Small intestine (tissue), 7 donors: ENCODE results near the gene MICU1. TPM values are rescaled to one million over a fixed set of nuclear protein-coding genes. Genes with fewer than 3 reads are reported as not detected.
A peak's percentile ranks its signal among the peaks of the same experiment; 100 is the strongest.

Experiments
- DNase-seq, 2 donors: peaks; one replicate each; pipeline versions ENCODE4 v3.0.0 to v3.0.0-alpha.2; 2013
- FAIRE-seq: peaks from 2 replicates; lab custom pipeline; 2012; peaks lifted over from hg19 to GRCh38; lab: Jason Lieb, UNC
- H3K27ac ChIP-seq, 3 donors: one replicate each; pipeline ENCODE4 v1.5.1; 2013; ENCODE audit warnings: low read length in 2 of 3, mild to moderate bottlenecking in 2 of 3, control low read depth in 1 of 3, inconsistent platforms in 1 of 3, low read depth in 1 of 3, moderate library complexity in 1 of 3
- H3K27me3 ChIP-seq, 3 donors: one replicate each; pipeline ENCODE4 v1.6.1; 2013; ENCODE audit warnings: low read length in 3 of 3, inconsistent platforms in 1 of 3; ENCODE audit not compliant: control insufficient read depth in 3 of 3, insufficient read depth in 3 of 3
- H3K36me3 ChIP-seq, 3 donors: one replicate each; pipeline ENCODE4 v1.6.1; 2013; ENCODE audit warnings: low read length in 3 of 3, inconsistent platforms in 1 of 3, low read depth in 1 of 3, mild to moderate bottlenecking in 1 of 3, moderate library complexity in 1 of 3; ENCODE audit not compliant: control insufficient read depth in 3 of 3, insufficient read depth in 2 of 3
- H3K4me1 ChIP-seq, 3 donors: one replicate each; pipeline ENCODE4 v1.6.1; 2013; ENCODE audit warnings: low read length in 2 of 3, inconsistent platforms in 1 of 3, low read depth in 1 of 3, mild to moderate bottlenecking in 1 of 3, moderate library complexity in 1 of 3; ENCODE audit not compliant: control insufficient read depth in 3 of 3, insufficient read depth in 2 of 3
- H3K4me3 ChIP-seq, 3 donors: one replicate each; pipeline ENCODE4 v1.5.1; 2013; ENCODE audit warnings: low read length in 3 of 3, control low read depth in 1 of 3, inconsistent platforms in 1 of 3, low read depth in 1 of 3, mild to moderate bottlenecking in 1 of 3, moderate library complexity in 1 of 3
- H3K9me3 ChIP-seq, 2 donors: one replicate each; pipeline ENCODE4 v1.6.1; 2013; ENCODE audit warnings: low read depth in 1 of 2, low read length in 1 of 2; ENCODE audit not compliant: control insufficient read depth in 2 of 2, insufficient read depth in 1 of 2
- WGBS, 3 donors: extraction: QIAGEN DNeasy Blood & Tissue Kit; methylation state at CpG; one replicate each; pipeline ENCODE4 v1.1.7; 2013; 5-methylcytosine and 5-hydroxymethylcytosine counted together
- polyA plus RNA-seq, 4 donors: library from polyadenylated mRNA; stranded (reverse) in 3 of 4; unstranded in 1 of 4; fragments of 200-250 nt in 3 of 4; fragments of 120-200 nt in 1 of 4; gene quantifications; one replicate each; pipeline versions ENCODE4 v1.2.1 to v1.2.3, GENCODE V29; 2013
- donor health status: healthy with polysubstance abuse.
- donor health status: control.
- donor health status: control.
- donor health status: Bipolar disorder and iron deficiency.
- donor health status: healthy.

Gene MICU1
- polyA plus RNA-seq, 4 donors, result 32.5 to 64.1 (median 45.1) TPM

DNA sequence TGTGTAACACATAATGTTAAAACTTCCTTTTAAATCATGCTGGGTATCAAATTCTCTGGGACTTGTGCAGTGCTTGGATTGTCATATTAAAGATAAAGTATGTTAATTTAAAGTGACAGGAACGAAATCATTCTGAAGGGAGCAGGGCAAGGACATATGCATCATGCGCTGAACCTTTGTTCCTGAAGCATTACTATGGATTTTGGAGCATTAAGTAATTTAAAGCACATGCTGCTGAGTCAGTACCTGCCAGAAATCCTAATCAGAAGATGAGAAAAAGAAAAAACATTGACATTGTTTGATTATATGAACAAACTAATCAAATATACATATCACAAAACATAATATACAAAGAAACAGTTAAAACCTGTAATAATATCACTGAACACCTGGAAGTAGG is 101.4 kb downstream of the MICU1 start:
- H3K9me3 ChIP-seq, result no peaks in the 10 kb centered on the region
- no peaks in the 10 kb centered on the region for H3K27me3 ChIP-seq
- FAIRE-seq (no peak), DNase-seq (peak in 1 of 2 donors; percentile 47)
- H3K27ac ChIP-seq, result peak overlapping the region in 1 of 3 donors; percentile 59
- no peak overlapping the region for H3K4me3 ChIP-seq
- WGBS, 3 donors, result 84 to 91% (median 88%) methylated on average over 2 of the region's 2 CpGs
- peaks cover 0 to 4% (median 0%) of the 10 kb centered on the region in 3 donors for H3K36me3 ChIP-seq
- H3K4me1 ChIP-seq, result peaks cover 0 to 14% (median 0%) of the 10 kb centered on the region in 3 donors

DNA sequence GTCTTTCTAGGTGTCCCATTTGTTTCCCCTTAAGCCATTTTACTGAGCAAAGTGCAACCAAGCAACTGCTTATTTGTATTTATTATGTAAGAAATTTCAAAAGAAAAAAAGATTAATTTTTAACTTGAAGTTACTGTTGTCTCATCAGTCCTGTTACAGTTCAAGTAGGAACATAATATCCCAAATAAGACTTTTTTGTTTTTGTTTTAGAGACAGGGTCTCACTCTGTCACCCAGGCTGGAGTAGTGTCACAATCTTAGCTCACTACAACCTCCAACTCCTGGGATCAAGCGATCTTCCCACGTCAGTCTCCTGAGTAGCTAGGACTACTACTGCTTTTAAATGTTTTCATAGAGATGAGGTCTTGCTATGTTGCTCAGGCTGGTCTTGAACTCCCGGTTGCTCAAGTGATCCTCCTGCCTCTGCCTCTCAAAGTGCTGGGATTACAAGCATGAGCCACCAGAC is 101.9 kb downstream of the MICU1 start:
- peak overlapping the region in 1 of 3 donors; percentile 59 for H3K27ac ChIP-seq
- FAIRE-seq (no peak), DNase-seq (peak in 1 of 2 donors; percentile 28)
- H3K4me3 ChIP-seq, result no peak overlapping the region
- peaks cover 0 to 14% (median 0%) of the 10 kb centered on the region in 3 donors for H3K4me1 ChIP-seq
- no peaks in the 10 kb centered on the region for H3K9me3 ChIP-seq
- no peaks in the 10 kb centered on the region for H3K27me3 ChIP-seq
- H3K36me3 ChIP-seq, result peaks cover 0 to 4% (median 0%) of the 10 kb centered on the region in 3 donors
- WGBS, 3 donors, result 93 to 95% (median 93%) methylated on average over 3 of the region's 3 CpGs

DNA sequence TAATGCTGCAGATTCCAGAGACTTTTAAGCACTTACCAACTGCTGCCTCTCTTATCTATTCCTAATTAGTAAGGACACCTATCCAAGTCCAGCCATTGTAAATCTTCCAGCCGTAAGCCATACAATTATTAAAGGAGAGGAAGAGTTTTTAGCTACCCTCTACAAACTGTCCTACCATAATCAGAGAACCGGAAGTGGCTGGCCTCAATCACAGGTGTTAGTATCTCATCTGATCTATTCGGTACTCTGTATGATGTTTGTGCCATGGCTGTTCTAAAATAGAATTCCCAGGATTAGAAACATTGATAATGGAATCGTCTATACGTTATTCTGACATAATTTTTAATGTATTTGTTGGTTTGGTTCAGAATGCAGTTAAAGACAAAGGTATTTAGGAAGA is 102.8 kb downstream of the MICU1 start:
- H3K4me1 ChIP-seq, result peaks cover 0 to 14% (median 0%) of the 10 kb centered on the region in 3 donors
- DNase-seq (no peak), FAIRE-seq (no peak)
- H3K27me3 ChIP-seq, result no peaks in the 10 kb centered on the region
- H3K9me3 ChIP-seq, result no peaks in the 10 kb centered on the region
- no peak overlapping the region for H3K4me3 ChIP-seq
- peaks cover 0 to 4% (median 0%) of the 10 kb centered on the region in 3 donors for H3K36me3 ChIP-seq
- H3K27ac ChIP-seq, result no peak overlapping the region
- 93 to 98% (median 95%) methylated on average over 5 of the region's 5 CpGs for WGBS, 3 donors

DNA sequence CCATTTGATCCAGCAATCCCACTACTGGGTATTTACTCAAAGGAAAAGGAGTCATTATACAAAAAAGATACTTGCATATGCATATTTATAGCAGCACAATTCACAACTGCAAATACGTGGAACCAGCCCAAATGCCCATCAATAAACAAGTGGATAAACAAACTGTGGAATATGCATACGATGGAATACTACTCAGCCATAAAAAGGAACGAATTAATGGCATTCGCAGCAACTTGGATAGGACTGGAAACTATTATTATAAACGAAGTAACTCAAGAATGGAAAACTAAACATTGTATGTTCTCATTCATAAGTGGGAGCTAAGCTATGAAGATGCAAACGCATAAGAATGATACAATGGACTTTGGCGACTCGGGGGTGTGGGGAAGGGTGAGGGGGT is 108.6 kb downstream of the MICU1 start:
- Histone ChIP-seq H3K4me3 (no peak overlapping the region), H3K27ac (no peak overlapping the region), H3K4me1 (no peaks in the 10 kb centered on the region), H3K36me3 (no peaks in the 10 kb centered on the region), H3K27me3 (no peaks in the 10 kb centered on the region), H3K9me3 (peaks cover 0 to 9% of the 10 kb centered on the region in 2 donors)
- FAIRE-seq (no peak), DNase-seq (no peak)
- 90 to 98% (median 96%) methylated on average over 8 of the region's 8 CpGs for WGBS, 3 donors

DNA sequence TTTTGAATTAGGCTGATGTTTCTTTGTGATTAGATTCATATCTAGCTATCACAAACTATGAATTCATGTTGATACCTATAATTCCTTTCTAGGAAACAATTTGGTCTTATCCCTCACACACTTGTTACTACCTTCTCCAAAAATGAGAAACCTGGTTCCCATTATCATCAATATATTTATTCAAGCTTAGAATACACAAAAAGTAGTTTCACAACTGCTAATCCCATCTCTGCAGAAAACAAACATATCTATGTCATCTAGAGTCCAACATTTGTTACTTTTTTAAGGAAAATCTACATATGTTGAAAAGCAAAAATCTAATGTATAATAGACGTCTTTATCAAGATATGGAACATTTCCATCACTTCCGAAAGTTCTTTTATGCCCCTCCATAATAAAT is 110.4 kb downstream of the MICU1 start:
- no peak for FAIRE-seq
- no peaks in the 10 kb centered on the region for H3K36me3 ChIP-seq
- whole genome bisulfite sequencing, 3 donors, result 86 to 95% (median 90%) methylated on average over 2 of the region's 2 CpGs
- no peaks in the 10 kb centered on the region for H3K4me1 ChIP-seq
- H3K27me3 ChIP-seq, result no peaks in the 10 kb centered on the region
- H3K4me3 ChIP-seq, result no peak overlapping the region
- H3K9me3 ChIP-seq, result peaks cover 0 to 12% of the 10 kb centered on the region in 2 donors
- H3K27ac ChIP-seq, result no peak overlapping the region
- DNase-seq, result no peak

DNA sequence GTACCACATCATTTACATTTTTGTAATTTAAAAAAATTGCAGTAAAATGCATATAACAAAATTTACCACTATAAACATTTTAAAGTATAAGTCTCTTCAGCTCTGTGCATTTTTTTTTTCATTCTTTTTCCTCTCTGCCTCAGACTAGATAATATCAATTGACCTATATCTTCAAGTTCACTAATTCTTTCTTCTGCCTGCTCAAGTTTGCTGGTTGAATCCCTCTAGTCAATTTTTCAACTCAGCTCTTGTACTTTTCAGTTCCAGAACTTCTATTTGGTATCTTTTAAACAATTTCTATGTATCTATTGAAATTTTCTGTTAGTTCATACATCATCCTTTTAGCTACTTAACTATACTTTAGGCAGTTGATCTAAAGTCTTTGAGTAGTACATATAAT is 112.0 kb downstream of the MICU1 start:
- Histone ChIP-seq H3K4me3 (no peak overlapping the region), H3K4me1 (peaks cover 0 to 2% (median 0%) of the 10 kb centered on the region in 3 donors), H3K27me3 (no peaks in the 10 kb centered on the region), H3K9me3 (peaks cover 0 to 12% of the 10 kb centered on the region in 2 donors), H3K27ac (no peak overlapping the region), H3K36me3 (no peaks in the 10 kb centered on the region)
- FAIRE-seq (no peak), DNase-seq (no peak)

DNA sequence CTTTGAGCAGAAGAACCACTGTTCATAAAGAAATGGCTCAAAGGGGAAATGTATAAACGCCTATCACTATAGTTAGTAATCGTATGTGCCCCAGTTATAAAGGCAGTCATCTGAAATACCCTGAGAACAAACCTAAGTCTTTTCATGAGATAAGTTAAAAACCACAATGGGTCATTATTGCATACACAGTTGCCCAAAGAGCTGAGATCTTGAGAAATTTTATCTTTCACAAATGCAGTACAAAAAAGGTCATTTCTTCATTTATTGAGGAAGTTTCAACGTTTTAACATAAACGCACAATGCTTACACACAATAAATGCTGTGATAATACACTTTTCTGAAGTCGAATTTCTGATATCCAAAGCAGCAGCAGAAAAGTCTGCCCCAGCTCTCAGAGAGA is 114.4 kb downstream of the MICU1 start:
- no peak for FAIRE-seq
- H3K27ac ChIP-seq, result no peak overlapping the region
- DNase-seq, result no peak
- peaks cover 0 to 12% of the 10 kb centered on the region in 2 donors for H3K9me3 ChIP-seq
- H3K4me1 ChIP-seq, result peaks cover 0 to 2% (median 0%) of the 10 kb centered on the region in 3 donors
- H3K36me3 ChIP-seq, result peaks cover 0 to 3% (median 0%) of the 10 kb centered on the region in 3 donors
- 86 to 90% (median 87%) methylated on average over 5 of the region's 5 CpGs for WGBS, 3 donors
- no peaks in the 10 kb centered on the region for H3K27me3 ChIP-seq
- no peak overlapping the region for H3K4me3 ChIP-seq

DNA sequence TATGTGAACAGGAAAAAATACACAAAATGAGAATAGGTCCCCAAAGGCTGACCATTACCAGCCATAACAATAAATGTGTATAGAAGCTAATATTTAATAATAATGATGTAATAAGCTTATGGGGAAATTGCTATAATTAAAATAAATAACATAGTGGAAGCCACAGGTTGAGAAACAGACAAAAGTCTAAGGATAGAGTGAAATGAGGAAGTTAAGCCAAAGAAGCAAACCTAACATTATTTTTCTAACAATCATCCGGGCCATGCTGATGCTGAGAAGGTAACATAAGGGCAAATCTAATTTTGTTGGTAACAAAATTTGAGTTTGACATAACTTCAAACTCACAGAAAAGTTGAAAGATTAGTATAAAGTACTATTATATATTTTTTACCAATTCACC is 115.9 kb downstream of the MICU1 start:
- Histone ChIP-seq H3K36me3 (peaks cover 0 to 3% (median 2%) of the 10 kb centered on the region in 3 donors), H3K4me1 (peaks cover 0 to 2% (median 0%) of the 10 kb centered on the region in 3 donors), H3K27me3 (no peaks in the 10 kb centered on the region), H3K4me3 (no peak overlapping the region), H3K27ac (no peak overlapping the region), H3K9me3 (peaks cover 0 to 12% of the 10 kb centered on the region in 2 donors)
- no peak for FAIRE-seq
- no peak for DNase-seq
- 74 to 93% (median 90%) methylated on average over 1 of the region's 1 CpG for WGBS, 3 donors
